Tibial nerve (tissue), 4 donors: ENCODE measurements around the gene ARMH1. TPM values are rescaled to one million over a fixed set of nuclear protein-coding genes. Genes with fewer than 3 reads are reported as not detected.

Experiments
- DNase-seq, 2 donors: peaks; one replicate each; pipeline ENCODE4 v3.0.0-alpha.2; 2019; ENCODE audit warnings: low spot score in 2 of 2
- H3K27ac ChIP-seq, 4 donors: fragments of 200-600 bp; sonication (generic) in 3 of 4; one replicate each; pipeline ENCODE4 v1.5.1; 2017 to 2019; ENCODE audit warnings: mild to moderate bottlenecking in 1 of 4
- H3K27me3 ChIP-seq, 2 donors: fragments of 200-600 bp; sonication (generic) in 1 of 2; one replicate each; pipeline versions ENCODE4 v1.5.1 to v1.6.0; 2017 to 2019
- H3K36me3 ChIP-seq, 3 donors: fragments of 200-600 bp; sonication (generic); one replicate each; pipeline ENCODE4 v1.5.1; 2018 to 2019
- H3K4me1 ChIP-seq, 4 donors: fragments of 200-600 bp; sonication (generic) in 3 of 4; one replicate each; pipeline ENCODE4 v1.5.1; 2017 to 2019
- H3K4me3 ChIP-seq, 4 donors: fragments of 200-600 bp; sonication (generic) in 3 of 4; one replicate each; pipeline ENCODE4 v1.5.1; 2017 to 2019; ENCODE audit warnings: mild to moderate bottlenecking in 1 of 4, moderate library complexity in 1 of 4
- H3K9me3 ChIP-seq, 4 donors: fragments of 200-600 bp; sonication (generic) in 3 of 4; one replicate each; pipeline ENCODE4 v1.5.1; 2017 to 2019
- EP300 ChIP-seq, 2 donors: sonication (generic); formaldehyde crosslinking; IDR thresholded peaks; one replicate each; pipeline ENCODE4 v1.6.1; 2017; ENCODE audit warnings: antibody characterized with exemption in 2 of 2, mild to moderate bottlenecking in 1 of 2
- POLR2A ChIP-seq, 2 donors: fragments of 450-650 bp; IDR thresholded peaks; one replicate each; pipeline ENCODE4 v1.6.1; 2017; ENCODE audit warnings: antibody characterized with exemption in 2 of 2, mild to moderate bottlenecking in 2 of 2, moderate library complexity in 2 of 2
- WGBS, 2 donors: methylation state at CpG; one replicate each; pipeline ENCODE4 v1.1.5; 2018; 5-methylcytosine and 5-hydroxymethylcytosine counted together
- total RNA-seq, 4 donors: library from RNA; depleted of rRNA; stranded (reverse); fragments of >200 nt; gene quantifications; one replicate each; pipeline ENCODE4 v1.1.0, GENCODE V29; 2016
- TF ChIP-seq, protein P1 (sequence below), 5 experiments: fragments of 200-600 bp in 3 of 5; fragments of 450-650 bp in 2 of 5; sonication (generic) in 3 of 5; IDR thresholded peaks; one replicate each; pipeline ENCODE4 v1.5.1; 2016 to 2019; ENCODE audit warnings: antibody characterized with exemption in 5 of 5, mild to moderate bottlenecking in 3 of 5, moderate library complexity in 2 of 5

ARMH1 gene
- total RNA-seq, 4 donors from 2014 or later: 0.66 to 7.1 (median 2.9) TPM

DNA sequence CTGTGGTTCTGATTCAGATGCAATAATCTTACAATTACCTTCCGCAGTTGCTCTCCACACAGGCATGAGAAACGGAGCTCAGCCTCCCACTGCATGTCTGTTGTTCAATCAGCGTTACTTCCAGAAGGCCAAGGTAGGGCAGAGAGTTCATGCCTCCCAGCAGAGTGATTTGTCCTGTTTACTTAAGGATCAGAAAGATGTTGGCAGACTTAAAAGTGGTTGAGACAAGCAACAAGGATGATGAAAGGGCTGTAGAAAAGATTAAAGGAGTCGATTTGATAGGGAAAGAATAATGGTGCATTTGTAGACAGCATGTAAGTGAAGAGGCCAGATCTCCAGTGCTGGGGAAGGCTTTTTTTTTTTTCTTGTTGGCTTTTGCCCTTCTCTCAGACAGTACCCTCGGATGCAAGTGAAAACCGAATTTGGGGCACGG lies 26.6 kb downstream of the ARMH1 start:
- no peaks in the 10 kb centered on the region for H3K27me3 ChIP-seq
- no peaks in the 10 kb centered on the region for H3K36me3 ChIP-seq
- no peak overlapping the region for H3K27ac ChIP-seq
- 69 to 73% methylated on average over 7 of the region's 7 CpGs for WGBS, 2 donors
- no peak for TF ChIP-seq POLR2A (IDR thresholded peaks at IDR 0.05)
- no peak for TF ChIP-seq EP300 (IDR thresholded peaks at IDR 0.05)
- TF ChIP-seq, protein P1, sequence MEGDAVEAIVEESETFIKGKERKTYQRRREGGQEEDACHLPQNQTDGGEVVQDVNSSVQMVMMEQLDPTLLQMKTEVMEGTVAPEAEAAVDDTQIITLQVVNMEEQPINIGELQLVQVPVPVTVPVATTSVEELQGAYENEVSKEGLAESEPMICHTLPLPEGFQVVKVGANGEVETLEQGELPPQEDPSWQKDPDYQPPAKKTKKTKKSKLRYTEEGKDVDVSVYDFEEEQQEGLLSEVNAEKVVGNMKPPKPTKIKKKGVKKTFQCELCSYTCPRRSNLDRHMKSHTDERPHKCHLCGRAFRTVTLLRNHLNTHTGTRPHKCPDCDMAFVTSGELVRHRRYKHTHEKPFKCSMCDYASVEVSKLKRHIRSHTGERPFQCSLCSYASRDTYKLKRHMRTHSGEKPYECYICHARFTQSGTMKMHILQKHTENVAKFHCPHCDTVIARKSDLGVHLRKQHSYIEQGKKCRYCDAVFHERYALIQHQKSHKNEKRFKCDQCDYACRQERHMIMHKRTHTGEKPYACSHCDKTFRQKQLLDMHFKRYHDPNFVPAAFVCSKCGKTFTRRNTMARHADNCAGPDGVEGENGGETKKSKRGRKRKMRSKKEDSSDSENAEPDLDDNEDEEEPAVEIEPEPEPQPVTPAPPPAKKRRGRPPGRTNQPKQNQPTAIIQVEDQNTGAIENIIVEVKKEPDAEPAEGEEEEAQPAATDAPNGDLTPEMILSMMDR (IDR thresholded peaks at IDR 0.05): no peak
- no peaks in the 10 kb centered on the region for H3K4me1 ChIP-seq
- H3K4me3 ChIP-seq: no peak overlapping the region
- no peak for DNase-seq
- no peaks in the 10 kb centered on the region for H3K9me3 ChIP-seq

GRCh38 chr1:44705470-44705869 lies 31.0 kb downstream of the ARMH1 start:
- TF ChIP-seq POLR2A (IDR thresholded peaks at IDR 0.05): no peak
- TF ChIP-seq, protein P1 (IDR thresholded peaks at IDR 0.05): no peak
- no peak for TF ChIP-seq EP300 (IDR thresholded peaks at IDR 0.05)
- no peak for DNase-seq
- WGBS, 2 donors: 78 to 80% methylated on average over 6 of the region's 6 CpGs

GRCh38 chr1:44705938-44706337 lies 31.4 kb downstream of the ARMH1 start:
- TF ChIP-seq, protein P1 (IDR thresholded peaks at IDR 0.05): no peak
- TF ChIP-seq POLR2A (IDR thresholded peaks at IDR 0.05) (no peak), EP300 (IDR thresholded peaks at IDR 0.05) (no peak)
- no peaks in the 10 kb centered on the region for H3K27me3 ChIP-seq
- DNase-seq: no peak
- H3K9me3 ChIP-seq: no peaks in the 10 kb centered on the region
- H3K4me3 ChIP-seq: no peak overlapping the region
- no peak overlapping the region for H3K27ac ChIP-seq
- 85 to 87% methylated on average over 2 of the region's 2 CpGs for WGBS, 2 donors
- H3K36me3 ChIP-seq: no peaks in the 10 kb centered on the region
- peaks cover 0 to 12% (median 0%) of the 10 kb centered on the region in 4 donors for H3K4me1 ChIP-seq

More at GRCh38 chr1:44705470-44705869, 31.0 kb downstream of the ARMH1 start:
- no peaks in the 10 kb centered on the region for H3K9me3 ChIP-seq
- H3K27me3 ChIP-seq: no peaks in the 10 kb centered on the region
- H3K36me3 ChIP-seq: no peaks in the 10 kb centered on the region
- H3K4me1 ChIP-seq: peaks cover 0 to 12% (median 0%) of the 10 kb centered on the region in 4 donors
- no peak overlapping the region for H3K27ac ChIP-seq
- no peak overlapping the region for H3K4me3 ChIP-seq

DNA sequence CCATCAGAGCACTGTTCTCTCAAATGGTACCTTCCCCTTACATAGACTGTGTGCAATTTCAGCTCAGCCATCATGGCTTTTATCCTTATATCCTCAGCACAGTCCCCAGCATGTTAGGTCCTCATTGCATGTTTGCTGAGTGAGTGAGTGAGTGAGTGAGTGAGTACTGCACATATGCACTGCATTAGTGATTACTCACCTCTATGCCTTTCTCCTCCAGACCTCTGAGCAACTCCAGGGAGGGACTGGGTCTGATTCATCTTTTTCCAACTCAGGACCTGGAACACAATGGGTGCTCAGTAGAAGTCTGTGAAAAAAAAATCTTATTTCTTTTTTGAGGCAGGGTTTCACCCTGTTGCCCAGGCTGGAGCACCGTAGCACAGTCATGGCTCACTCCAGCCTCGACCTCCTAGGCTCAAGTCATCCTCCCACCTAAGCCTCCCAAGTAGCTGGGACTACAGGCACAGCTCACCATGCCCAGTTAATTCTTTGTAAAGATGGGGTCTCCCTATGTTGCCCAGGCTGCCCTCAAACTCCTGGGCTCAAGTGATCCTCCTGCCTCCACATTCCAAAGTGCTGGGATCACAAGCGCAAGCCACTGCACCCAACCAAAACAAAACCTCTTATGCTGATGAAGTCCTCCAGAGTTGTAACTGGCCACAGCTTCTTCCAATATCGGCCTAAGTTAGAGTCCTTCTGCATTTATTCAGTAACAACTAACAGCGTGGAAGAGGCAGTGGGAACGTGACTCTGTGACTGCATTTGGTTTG lies 32.8 kb downstream of the ARMH1 start:
- TF ChIP-seq, protein P1 (IDR thresholded peaks at IDR 0.05): no peak
- no peak for TF ChIP-seq EP300 (IDR thresholded peaks at IDR 0.05)
- no peak for TF ChIP-seq POLR2A (IDR thresholded peaks at IDR 0.05)

More for the DNA sequence above, 32.8 kb downstream of the ARMH1 start:
- Histone ChIP-seq H3K27me3 (no peaks in the 10 kb centered on the region), H3K4me1 (peaks cover 0 to 12% (median 0%) of the 10 kb centered on the region in 4 donors), H3K4me3 (no peak overlapping the region), H3K27ac (no peak overlapping the region), H3K36me3 (no peaks in the 10 kb centered on the region), H3K9me3 (no peaks in the 10 kb centered on the region)
- DNase-seq: no peak
- WGBS, 2 donors: 77 to 81% methylated on average over 6 of the region's 6 CpGs
